HCT116 (cell line): ENCODE data around the gene KRT28.

ENCODE experiments used
- ATF3 ChIP-seq: IDR thresholded peaks from 2 replicates; pipeline ENCODE4 v1.6.1; 2012
- POLR2A ChIP-seq: IDR thresholded peaks from 2 replicates; pipeline ENCODE4 v1.7.0; 2011; ENCODE audit warnings: borderline replicate concordance; ENCODE audit not compliant: insufficient read depth, insufficient read length; ENCODE audit errors: extremely low read depth
- POLR2AphosphoS5 ChIP-seq: IDR thresholded peaks from 2 replicates; pipeline ENCODE4 v1.6.1; 2011; ENCODE audit warnings: mild to moderate bottlenecking, low read depth, low read length, moderate library complexity
- TF ChIP-seq, protein P1 (sequence below), 3 experiments: fragments of 200-600 bp in 1 of 3; sonication (generic) in 1 of 3; IDR thresholded peaks in 2 of 3; conservative IDR thresholded peaks in 1 of 3; 2 replicates each; pipeline ENCODE4 v1.5.1; 2012 to 2017; ENCODE audit warnings: low read depth in 2 of 3, low read length in 2 of 3, antibody characterized with exemption in 1 of 3, borderline replicate concordance in 1 of 3, control low read depth in 1 of 3, mild to moderate bottlenecking in 1 of 3, mixed read lengths in 1 of 3, mixed run types in 1 of 3, moderate library complexity in 1 of 3; ENCODE audit not compliant: insufficient read depth in 1 of 3

DNA sequence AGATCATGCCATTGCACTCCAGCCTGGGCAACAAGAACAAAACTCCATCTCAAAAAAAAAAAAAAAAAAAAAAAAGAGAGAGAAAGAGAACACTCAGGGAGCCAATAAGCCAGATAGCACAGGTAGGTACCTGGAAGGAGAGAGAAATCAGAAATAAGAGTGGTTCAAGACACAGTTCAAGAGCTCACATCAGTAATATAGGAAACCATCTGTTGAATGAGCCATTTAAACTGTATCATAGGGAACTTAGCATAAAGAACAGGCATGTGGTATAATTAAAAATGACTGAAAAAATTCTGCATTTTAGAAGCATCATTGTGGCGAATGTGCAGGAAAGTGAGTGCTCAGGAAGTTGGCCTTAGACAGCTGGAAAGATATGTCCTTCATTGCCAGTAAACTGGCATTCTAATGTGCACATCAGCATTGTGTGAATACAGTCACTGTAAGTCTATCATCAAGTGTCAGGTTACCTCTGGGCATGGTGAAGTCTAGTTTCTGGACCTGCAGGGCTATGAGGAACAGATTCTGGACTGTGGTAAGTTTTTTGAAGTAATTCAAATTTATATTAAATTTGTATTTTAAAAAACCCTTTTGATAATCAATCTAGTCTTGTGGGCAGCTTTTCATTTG is 46.9 kb upstream of the KRT28 start:
- TF ChIP-seq ATF3 (no peak), POLR2AphosphoS5 (no peak), POLR2A (no peak)
- TF ChIP-seq, protein P1, sequence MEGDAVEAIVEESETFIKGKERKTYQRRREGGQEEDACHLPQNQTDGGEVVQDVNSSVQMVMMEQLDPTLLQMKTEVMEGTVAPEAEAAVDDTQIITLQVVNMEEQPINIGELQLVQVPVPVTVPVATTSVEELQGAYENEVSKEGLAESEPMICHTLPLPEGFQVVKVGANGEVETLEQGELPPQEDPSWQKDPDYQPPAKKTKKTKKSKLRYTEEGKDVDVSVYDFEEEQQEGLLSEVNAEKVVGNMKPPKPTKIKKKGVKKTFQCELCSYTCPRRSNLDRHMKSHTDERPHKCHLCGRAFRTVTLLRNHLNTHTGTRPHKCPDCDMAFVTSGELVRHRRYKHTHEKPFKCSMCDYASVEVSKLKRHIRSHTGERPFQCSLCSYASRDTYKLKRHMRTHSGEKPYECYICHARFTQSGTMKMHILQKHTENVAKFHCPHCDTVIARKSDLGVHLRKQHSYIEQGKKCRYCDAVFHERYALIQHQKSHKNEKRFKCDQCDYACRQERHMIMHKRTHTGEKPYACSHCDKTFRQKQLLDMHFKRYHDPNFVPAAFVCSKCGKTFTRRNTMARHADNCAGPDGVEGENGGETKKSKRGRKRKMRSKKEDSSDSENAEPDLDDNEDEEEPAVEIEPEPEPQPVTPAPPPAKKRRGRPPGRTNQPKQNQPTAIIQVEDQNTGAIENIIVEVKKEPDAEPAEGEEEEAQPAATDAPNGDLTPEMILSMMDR (IDR thresholded peaks at IDR 0.05 in 2 of 3, conservative IDR thresholded peaks at IDR 0.05 in 1 of 3; ENCODE audit: borderline replicate concordance in 1 of 3, insufficient read depth in 1 of 3, low read depth in 2 of 3, low read length in 2 of 3), result no peak
